Mesangial cell (primary cell): ENCODE data around the gene KRTAP5-3. TPM values are rescaled to one million over a fixed set of nuclear protein-coding genes. Genes with fewer than 3 reads are reported as not detected.

Source experiments
- total RNA-seq: library from RNA; depleted of rRNA; stranded (reverse); fragments of >200 nt; gene quantifications from 2 replicates; pipeline ENCODE4 v1.2.3, GENCODE V29; 2015

The KRTAP5-3 gene, protein sequence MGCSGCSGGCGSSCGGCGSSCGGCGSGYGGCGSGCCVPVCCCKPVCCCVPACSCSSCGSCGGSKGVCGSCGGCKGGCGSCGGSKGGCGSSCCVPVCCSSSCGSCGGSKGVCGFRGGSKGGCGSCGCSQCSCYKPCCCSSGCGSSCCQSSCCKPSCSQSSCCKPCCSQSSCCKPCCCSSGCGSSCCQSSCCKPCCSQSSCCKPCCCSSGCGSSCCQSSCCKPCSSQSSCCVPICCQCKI
- total RNA-seq, result not detected in 2 replicates

DNA sequence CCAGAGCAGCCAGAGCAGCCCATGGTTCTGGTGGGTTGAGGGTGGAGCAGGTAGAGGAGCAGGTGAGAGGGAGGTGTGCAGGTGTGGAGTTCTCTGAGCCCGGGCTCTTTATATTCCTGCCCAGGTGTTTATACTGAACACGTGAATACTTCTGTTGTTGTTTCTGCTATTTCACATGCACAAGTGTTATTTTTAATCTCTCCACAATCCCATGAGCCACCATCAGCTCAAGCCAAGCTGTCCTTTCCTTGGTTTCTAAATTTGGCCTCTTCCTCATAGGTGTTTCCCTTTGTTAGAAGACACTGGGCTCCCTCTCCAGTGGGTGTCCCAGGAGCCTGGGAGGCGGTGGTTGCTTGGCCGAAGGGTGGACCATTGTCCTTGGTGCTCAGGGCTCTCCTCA, at the start of gene KRTAP5-3:
KRTAP5-3 (minus strand) TSS at position 101 of the 400 bp plus-strand sequence; CDS start at position 23, 78 bp downstream.

DNA sequence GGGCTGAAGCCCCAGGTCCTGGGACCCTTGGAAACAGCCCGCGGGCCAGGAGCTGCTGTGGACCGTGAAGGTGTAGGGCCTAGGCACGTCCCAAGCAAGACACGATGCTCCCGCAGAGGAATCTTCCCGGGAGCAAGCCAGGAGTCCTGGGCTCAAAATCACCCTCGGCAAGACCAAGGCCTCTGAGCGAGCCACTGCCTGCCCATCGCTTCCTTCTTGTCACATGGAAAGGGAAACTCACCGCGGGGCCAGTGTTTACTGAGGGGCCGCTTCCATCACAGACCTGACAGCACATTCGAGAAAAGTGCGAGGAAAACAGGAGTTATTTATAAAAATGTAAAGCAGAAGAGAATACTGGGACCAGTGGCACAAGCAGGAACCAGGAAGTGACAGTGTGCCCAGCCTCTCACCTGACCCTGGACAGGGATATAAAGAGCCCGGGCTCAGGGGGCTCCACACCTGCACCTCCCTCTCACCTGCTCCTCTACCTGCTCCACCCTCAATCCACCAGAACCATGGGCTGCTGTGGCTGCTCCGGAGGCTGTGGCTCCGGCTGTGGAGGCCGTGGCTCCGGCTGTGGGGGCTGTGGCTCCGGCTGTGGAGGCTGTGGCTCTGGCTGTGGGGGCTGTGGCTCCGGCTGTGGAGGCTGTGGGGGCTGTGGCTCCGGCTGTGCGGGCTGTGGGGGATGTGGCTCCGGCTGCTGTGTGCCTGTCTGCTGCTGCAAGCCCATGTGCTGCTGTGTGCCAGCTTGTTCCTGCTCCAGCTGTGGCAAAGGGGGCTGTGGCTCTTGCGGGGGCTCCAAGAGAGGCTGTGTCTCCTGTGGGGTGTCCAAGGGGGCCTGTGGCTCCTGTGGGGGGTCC, 21.3 kb upstream of the KRTAP5-3 start, which contains the start of gene KRTAP5-5:
KRTAP5-5 (plus strand) TSS at position 450 of the 860 bp plus-strand sequence; CDS start at position 516, 66 bp downstream.

DNA sequence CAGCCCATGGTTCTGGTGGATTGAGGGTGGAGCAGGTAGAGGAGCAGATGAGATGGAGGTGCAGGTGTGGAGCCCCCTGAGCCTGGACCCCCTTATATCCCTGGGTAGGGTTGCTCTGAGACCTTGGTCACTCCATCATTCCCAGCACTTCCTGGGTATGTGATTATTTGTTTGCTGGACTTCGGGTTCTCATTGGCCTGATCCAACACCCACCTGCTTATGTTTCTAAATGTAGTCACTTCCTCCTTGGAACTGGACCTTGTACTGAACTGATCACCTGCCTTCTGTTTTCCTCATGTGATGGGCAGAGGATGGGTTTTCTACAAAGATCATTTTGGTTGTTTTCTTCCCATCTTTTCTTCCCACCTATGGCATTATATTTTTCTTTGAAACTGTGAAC, 13.8 kb upstream of the KRTAP5-3 start, which contains the start of gene KRTAP5-4:
KRTAP5-4 (minus strand) TSS at position 53 of the 400 bp plus-strand sequence; CDS start at position 8, 45 bp downstream.

DNA sequence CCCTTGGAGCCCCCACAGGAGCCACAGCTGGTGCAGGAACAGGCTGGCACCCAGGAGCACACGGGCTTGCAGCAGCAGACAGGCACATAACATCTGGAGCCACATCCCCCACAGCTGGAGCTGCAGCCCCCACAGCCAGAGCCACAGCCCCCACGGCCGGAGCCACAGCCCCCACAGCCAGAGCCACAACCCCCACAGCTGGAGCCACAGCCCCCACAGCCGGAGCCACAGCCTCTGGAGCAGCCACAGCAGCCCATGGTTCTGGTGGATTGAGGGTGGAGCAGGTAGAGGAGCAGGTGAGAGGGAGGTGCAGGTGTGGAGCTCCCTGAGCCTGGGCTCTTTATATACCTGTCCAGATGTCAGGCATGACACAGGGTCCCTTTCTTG, 10.3 kb downstream of the KRTAP5-3 start, which contains the start of gene KRTAP5-2:
KRTAP5-2 (minus strand) TSS at position 301 of the 387 bp plus-strand sequence; CDS start at position 257, 44 bp downstream.

DNA sequence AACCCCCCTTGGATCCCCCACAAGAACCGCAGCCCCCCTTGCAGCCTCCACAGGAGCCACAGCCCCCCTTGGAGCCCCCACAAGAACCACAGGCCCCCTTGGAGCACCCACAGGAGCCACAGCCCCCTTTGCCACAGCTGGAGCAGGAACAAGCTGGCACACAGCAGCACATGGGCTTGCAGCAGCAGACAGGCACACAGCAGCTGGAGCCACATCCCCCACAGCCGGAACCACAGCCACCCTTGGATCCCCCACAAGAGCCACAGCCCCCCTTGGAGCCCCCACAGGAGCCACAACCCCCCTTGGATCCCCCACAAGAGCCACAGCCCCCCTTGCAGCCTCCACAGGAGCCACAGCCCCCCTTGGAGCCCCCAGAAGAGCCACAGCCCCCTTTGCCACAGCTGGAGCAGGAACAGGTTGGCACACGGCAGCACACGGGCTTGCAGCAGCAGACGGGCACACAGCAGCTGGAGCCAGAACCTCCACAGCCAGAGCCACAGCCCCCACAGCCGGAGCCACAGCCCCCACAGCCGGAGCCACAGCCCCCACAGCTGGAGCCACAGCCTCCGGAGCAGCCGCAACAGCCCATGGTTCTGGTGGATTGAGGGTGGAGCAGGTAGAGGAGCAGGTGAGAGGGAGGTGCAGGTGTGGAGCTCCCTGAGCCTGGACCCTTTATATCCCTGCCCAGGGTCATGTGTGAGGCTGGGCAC, 23.4 kb downstream of the KRTAP5-3 start, which contains the start of gene KRTAP5-1:
KRTAP5-1 (minus strand) TSS at position 623 of the 710 bp plus-strand sequence; CDS start at position 589, 34 bp downstream.

DNA sequence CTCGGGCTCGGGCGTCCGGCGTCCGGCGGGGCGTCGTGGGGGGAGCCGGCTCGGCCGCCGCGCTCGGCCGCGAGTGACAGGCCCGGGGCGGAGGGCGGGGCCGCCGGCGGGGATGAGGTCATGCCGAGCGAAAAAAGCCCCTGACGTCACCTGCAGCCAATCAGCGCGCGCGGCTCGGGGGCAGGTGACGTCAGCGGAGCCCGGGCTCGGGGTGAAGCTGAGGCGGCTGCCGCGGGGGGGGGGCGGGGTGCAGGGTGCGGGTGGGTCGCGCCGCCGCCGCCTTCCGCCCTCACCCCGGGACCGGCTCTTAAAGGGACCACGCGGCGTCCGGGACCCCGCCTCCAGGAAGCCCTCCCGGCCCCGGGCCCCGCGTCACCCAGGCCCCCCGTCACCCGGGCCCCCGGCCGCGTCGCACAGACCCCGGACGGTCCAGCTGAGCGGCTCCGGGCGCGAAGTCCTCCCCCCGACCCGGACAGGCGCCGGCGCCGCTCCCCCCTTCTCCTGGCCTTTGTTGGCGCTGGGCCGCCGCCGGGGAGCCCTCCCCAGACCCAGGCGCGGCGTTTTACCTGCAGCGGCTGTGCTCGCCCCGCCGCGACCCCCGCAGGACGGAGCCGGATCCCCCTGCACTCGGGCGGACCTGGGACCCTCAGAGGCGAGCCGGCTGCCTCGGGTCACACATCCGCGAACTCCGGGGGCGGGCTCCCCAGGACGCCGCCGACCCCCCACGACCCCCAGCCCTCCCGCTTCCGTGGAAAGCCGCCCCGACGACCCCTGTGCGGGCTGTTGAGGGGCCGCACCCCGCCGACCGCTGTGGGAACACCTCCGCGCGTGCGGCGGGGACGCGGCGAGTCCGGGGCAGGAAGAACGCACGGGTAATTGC, 35.8 kb downstream of the KRTAP5-3 start, which contains the start of gene DUSP8:
DUSP8 (minus strand) TSS at position 75 of the 880 bp plus-strand sequence. CDS start 6,445 bp downstream, outside the sequence.

Other genes starting within 250 kb of the KRTAP5-3 start
- 0.25 and 0.33 TPM in 2 replicates for gene BRSK2, start 218.5 kb downstream of the KRTAP5-3 start, total RNA-seq
- gene MOB2, start 121.7 kb downstream of the KRTAP5-3 start, total RNA-seq, result 14.8 and 25.4 TPM in 2 replicates
- gene DUSP8, start 36.2 kb downstream of the KRTAP5-3 start, total RNA-seq, result 5.7 and 8.4 TPM in 2 replicates
- gene KRTAP5-1, start 23.2 kb downstream of the KRTAP5-3 start, total RNA-seq, result not detected in 2 replicates
- gene KRTAP5-2, start 10.2 kb downstream of the KRTAP5-3 start, total RNA-seq, result not detected in 2 replicates
- gene KRTAP5-4, start 13.7 kb upstream of the KRTAP5-3 start, total RNA-seq, result not detected in 2 replicates
- not detected in 2 replicates for gene KRTAP5-5, start 21.3 kb upstream of the KRTAP5-3 start, total RNA-seq
- not detected in 2 replicates for gene KRTAP5-6, start 88.7 kb upstream of the KRTAP5-3 start, total RNA-seq
- gene IFITM10, start 142.1 kb upstream of the KRTAP5-3 start, total RNA-seq, result 2.9 TPM in 1 of 2 replicates, not detected in the other
- 202 and 1,024 TPM in 2 replicates for gene CTSD, start 155.5 kb upstream of the KRTAP5-3 start, total RNA-seq
- 2.0 TPM in 1 of 2 replicates, not detected in the other for gene SYT8, start 226.5 kb upstream of the KRTAP5-3 start, total RNA-seq
- gene TNNI2, start 230.5 kb upstream of the KRTAP5-3 start, total RNA-seq, result not detected in 2 replicates
- gene LSP1, start 244.6 kb upstream of the KRTAP5-3 start, total RNA-seq, result 0.33 and 5.6 TPM in 2 replicates